Stimulated activated CD4-positive, alpha-beta T cell treated with anti-CD3 and anti-CD28 coated beads, Interleukin-4, amount 100 ng/mL, for 1 hour (primary cell): ENCODE data around the gene MYO9B.

Experiments used
- DNase-seq: peaks from one replicate; pipeline ENCODE4 v3.0.0-alpha.2; 2020

MYO9B gene

GRCh38 chr19:17063428-17063827 is 12.1 kb upstream of the MYO9B start:
- DNase-seq, result no peak

GRCh38 chr19:17069193-17069592 is 6.4 kb upstream of the MYO9B start:
- DNase-seq, result no peak

- no peak for DNase-seq
Observed at GRCh38 chr19:17070421-17070820, 5.2 kb upstream of the MYO9B start.

GRCh38 chr19:17070912-17071311 is 4.7 kb upstream of the MYO9B start:
- DNase-seq, result no peak

- DNase-seq, result no peak
Observed at GRCh38 chr19:17073869-17074633, 1.5 kb upstream of the MYO9B start.

- no peak for DNase-seq
Observed at GRCh38 chr19:17074634-17075034, 943 bp upstream of the MYO9B start.

GRCh38 chr19:17075864-17076542 is 426 bp downstream of the MYO9B start:
- peak; percentile 48 for DNase-seq

GRCh38 chr19:17076543-17076991 is 990 bp downstream of the MYO9B start:
- DNase-seq, result no peak

- DNase-seq, result no peak
Observed at GRCh38 chr19:17077447-17078028, 2.0 kb downstream of the MYO9B start.

- no peak for DNase-seq
Observed at GRCh38 chr19:17078036-17078919, 2.7 kb downstream of the MYO9B start.

GRCh38 chr19:17078920-17079709 is 3.5 kb downstream of the MYO9B start:
- no peak for DNase-seq

- DNase-seq, result peak; percentile 64
Observed at GRCh38 chr19:17079710-17080439, 4.3 kb downstream of the MYO9B start.

GRCh38 chr19:17080440-17080801 is 4.8 kb downstream of the MYO9B start:
- DNase-seq, result no peak

- DNase-seq, result no peak
Observed at GRCh38 chr19:17081672-17082630, 6.4 kb downstream of the MYO9B start.

- no peak for DNase-seq
Observed at GRCh38 chr19:17086120-17086519, 10.5 kb downstream of the MYO9B start.

GRCh38 chr19:17086834-17087233 is 11.3 kb downstream of the MYO9B start:
- no peak for DNase-seq

GRCh38 chr19:17088552-17088951 is 13.0 kb downstream of the MYO9B start:
- no peak for DNase-seq

GRCh38 chr19:17090583-17090982 is 15.0 kb downstream of the MYO9B start:
- peak; percentile 43 for DNase-seq

GRCh38 chr19:17091758-17092333 is 16.3 kb downstream of the MYO9B start:
- DNase-seq, result no peak

GRCh38 chr19:17092696-17093095 is 17.1 kb downstream of the MYO9B start:
- no peak for DNase-seq
